SK-N-SH treated with all-trans-retinoic acid at 6 μM for 48 hours (cell line): ENCODE measurements around the gene TM6SF1.

Experiments
- ARNTL ChIP-seq: fragments of 450-650 bp; formaldehyde crosslinking; IDR thresholded peaks from 2 replicates; pipeline ENCODE4 v1.5.0; 2020; ENCODE audit warnings: low read depth, mild to moderate bottlenecking, moderate library complexity, borderline replicate concordance
- CSDC2 ChIP-seq: fragments of 250-450 bp; sonication (Bioruptor Pico); IDR thresholded peaks from 2 replicates; pipeline ENCODE4 v1.5.0; 2020; ENCODE audit warnings: mild to moderate bottlenecking, moderate library complexity
- CSRNP3 ChIP-seq: fragments of 250-450 bp; sonication (Bioruptor Pico); IDR thresholded peaks from 2 replicates; pipeline ENCODE4 v1.5.1; 2021; ENCODE audit warnings: mild to moderate bottlenecking, moderate library complexity
- POU6F1 ChIP-seq: fragments of 250-450 bp; sonication (Bioruptor Pico); IDR thresholded peaks from 2 replicates; pipeline ENCODE4 v1.8.0; 2021; ENCODE audit warnings: low read depth, mild to moderate bottlenecking, moderate library complexity, borderline replicate concordance
- RARB ChIP-seq: fragments of 250-450 bp; sonication (Bioruptor Pico); IDR thresholded peaks from 2 replicates; pipeline ENCODE4 v1.8.0; 2021; ENCODE audit warnings: mild to moderate bottlenecking, moderate library complexity
- ZFP3 ChIP-seq: fragments of 250-450 bp; sonication (Bioruptor Pico); IDR thresholded peaks from 2 replicates; pipeline ENCODE4 v1.5.0; 2020; ENCODE audit warnings: mild to moderate bottlenecking, moderate library complexity
- ZFP30 ChIP-seq: fragments of 450-650 bp; formaldehyde crosslinking; IDR thresholded peaks from 2 replicates; pipeline ENCODE4 v1.5.0; 2022; ENCODE audit warnings: mild to moderate bottlenecking, moderate library complexity
- ZNF565 ChIP-seq: fragments of 450-650 bp; formaldehyde crosslinking; conservative IDR thresholded peaks from 2 replicates; pipeline ENCODE4 v1.5.0; 2020; ENCODE audit warnings: low read depth, mild to moderate bottlenecking, moderate library complexity
- ZNF70 ChIP-seq: fragments of 450-650 bp; formaldehyde crosslinking; IDR thresholded peaks from 2 replicates; pipeline ENCODE4 v1.5.0; 2020; ENCODE audit warnings: mild to moderate bottlenecking, moderate library complexity
- TF ChIP-seq, protein P1 (sequence below): fragments of 250-450 bp; sonication (Bioruptor Pico); IDR thresholded peaks from 2 replicates; pipeline ENCODE4 v1.5.1; 2020; ENCODE audit warnings: low read depth, mild to moderate bottlenecking, moderate library complexity
- TF ChIP-seq, protein P2 (sequence below): fragments of 250-450 bp; sonication (Bioruptor Pico); IDR thresholded peaks from 2 replicates; pipeline ENCODE4 v1.8.0; 2020; ENCODE audit warnings: mild to moderate bottlenecking, moderate library complexity, borderline replicate concordance

- TF ChIP-seq, protein P1, sequence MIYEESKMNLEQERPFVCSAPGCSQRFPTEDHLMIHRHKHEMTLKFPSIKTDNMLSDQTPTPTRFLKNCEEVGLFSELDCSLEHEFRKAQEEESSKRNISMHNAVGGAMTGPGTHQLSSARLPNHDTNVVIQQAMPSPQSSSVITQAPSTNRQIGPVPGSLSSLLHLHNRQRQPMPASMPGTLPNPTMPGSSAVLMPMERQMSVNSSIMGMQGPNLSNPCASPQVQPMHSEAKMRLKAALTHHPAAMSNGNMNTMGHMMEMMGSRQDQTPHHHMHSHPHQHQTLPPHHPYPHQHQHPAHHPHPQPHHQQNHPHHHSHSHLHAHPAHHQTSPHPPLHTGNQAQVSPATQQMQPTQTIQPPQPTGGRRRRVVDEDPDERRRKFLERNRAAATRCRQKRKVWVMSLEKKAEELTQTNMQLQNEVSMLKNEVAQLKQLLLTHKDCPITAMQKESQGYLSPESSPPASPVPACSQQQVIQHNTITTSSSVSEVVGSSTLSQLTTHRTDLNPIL (CRISPR knock-in tag): no peak
- no peak for TF ChIP-seq POU6F1 (CRISPR knock-in tag)
- TF ChIP-seq, protein P2, sequence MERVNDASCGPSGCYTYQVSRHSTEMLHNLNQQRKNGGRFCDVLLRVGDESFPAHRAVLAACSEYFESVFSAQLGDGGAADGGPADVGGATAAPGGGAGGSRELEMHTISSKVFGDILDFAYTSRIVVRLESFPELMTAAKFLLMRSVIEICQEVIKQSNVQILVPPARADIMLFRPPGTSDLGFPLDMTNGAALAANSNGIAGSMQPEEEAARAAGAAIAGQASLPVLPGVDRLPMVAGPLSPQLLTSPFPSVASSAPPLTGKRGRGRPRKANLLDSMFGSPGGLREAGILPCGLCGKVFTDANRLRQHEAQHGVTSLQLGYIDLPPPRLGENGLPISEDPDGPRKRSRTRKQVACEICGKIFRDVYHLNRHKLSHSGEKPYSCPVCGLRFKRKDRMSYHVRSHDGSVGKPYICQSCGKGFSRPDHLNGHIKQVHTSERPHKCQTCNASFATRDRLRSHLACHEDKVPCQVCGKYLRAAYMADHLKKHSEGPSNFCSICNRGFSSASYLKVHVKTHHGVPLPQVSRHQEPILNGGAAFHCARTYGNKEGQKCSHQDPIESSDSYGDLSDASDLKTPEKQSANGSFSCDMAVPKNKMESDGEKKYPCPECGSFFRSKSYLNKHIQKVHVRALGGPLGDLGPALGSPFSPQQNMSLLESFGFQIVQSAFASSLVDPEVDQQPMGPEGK: no peak
- TF ChIP-seq ARNTL: no peak
- TF ChIP-seq CSDC2 (CRISPR knock-in tag): no peak
- no peak for TF ChIP-seq ZFP3 (CRISPR knock-in tag)
- TF ChIP-seq ZNF565 (CRISPR knock-in tag): no peak
- TF ChIP-seq RARB (CRISPR knock-in tag): no peak
- no peak for TF ChIP-seq ZFP30 (CRISPR knock-in tag)
- no peak for TF ChIP-seq CSRNP3 (CRISPR knock-in tag)
- no peak for TF ChIP-seq ZNF70 (CRISPR knock-in tag)
Observed at GRCh38 chr15:83166830-83167229, 59.4 kb downstream of the TM6SF1 start.
